A673 (cell line): ENCODE results near the gene CSTPP1. TPM values are rescaled to one million over a fixed set of nuclear protein-coding genes. Genes with fewer than 3 reads are reported as not detected.

Source experiments
- BruUV-seq: library from RNA; stranded (reverse); fragments of 400-500 nt; replicated peaks from 2 replicates; lab custom pipeline; 2021; lab: Mats Ljungman, UMichigan
- CTCF ChIA-PET: fragments of 300-600 bp; sonication (Branson Sonifier 250); formaldehyde crosslinking; loops from one replicate; lab custom pipeline; 2022; ENCODE audit warnings: antibody characterized with exemption; lab: Charles Lee
- POLR2A ChIA-PET: fragments of 300-600 bp; sonication (Branson Sonifier 250); formaldehyde crosslinking; loops from one replicate; lab custom pipeline; 2022; ENCODE audit warnings: antibody characterized with exemption; ENCODE audit not compliant: low non-redundant PET; lab: Charles Lee
- DNase-seq: peaks from one replicate; pipeline ENCODE4 v3.0.0-alpha.2; 2015; ENCODE audit warnings: low spot score
- H3K27ac ChIP-seq: fragments of 200-600 bp; sonication (generic); 2 replicates; pipeline ENCODE4 v1.5.1; 2016; ENCODE audit warnings: mixed run types, low read depth, mild to moderate bottlenecking, mixed read lengths, antibody characterized with exemption, low read length; ENCODE audit not compliant: poor library complexity, severe bottlenecking
- H3K27me3 ChIP-seq: fragments of 200-600 bp; sonication (generic); replicated peaks from 2 replicates; pipeline ENCODE4 v1.6.1; 2017; ENCODE audit warnings: mixed run types, low read depth, mild to moderate bottlenecking, mixed read lengths, antibody characterized with exemption, low read length; ENCODE audit not compliant: insufficient read depth, poor library complexity
- H3K36me3 ChIP-seq: fragments of 200-600 bp; sonication (generic); 2 replicates; pipeline ENCODE4 v1.6.1; 2016; ENCODE audit warnings: mixed run types, mild to moderate bottlenecking, mixed read lengths, antibody characterized with exemption, low read length; ENCODE audit not compliant: insufficient read depth, poor library complexity, severe bottlenecking
- H3K4me1 ChIP-seq: fragments of 200-600 bp; sonication (generic); 2 replicates; pipeline ENCODE4 v1.6.1; 2017; ENCODE audit warnings: mixed run types, mild to moderate bottlenecking, mixed read lengths, antibody characterized with exemption, low read length; ENCODE audit not compliant: insufficient read depth, poor library complexity, severe bottlenecking
- H3K4me3 ChIP-seq: fragments of 200-600 bp; sonication (generic); 2 replicates; pipeline ENCODE4 v1.5.1; 2016; ENCODE audit warnings: low read depth, mixed run types, mild to moderate bottlenecking, mixed read lengths, low read length; ENCODE audit not compliant: poor library complexity, severe bottlenecking
- H3K9me3 ChIP-seq: fragments of 200-600 bp; sonication (generic); 2 replicates; pipeline ENCODE4 v1.6.1; 2016; ENCODE audit warnings: mixed run types, low read depth, mild to moderate bottlenecking, mixed read lengths, antibody characterized with exemption, low read length; ENCODE audit not compliant: poor library complexity, severe bottlenecking
- EZH2 ChIP-seq: fragments of 200-600 bp; sonication (generic); IDR thresholded peaks from 2 replicates; pipeline ENCODE4 v1.6.1; 2017; ENCODE audit warnings: borderline replicate concordance, low read depth, mild to moderate bottlenecking, mixed read lengths, antibody characterized with exemption, low read length; ENCODE audit not compliant: poor library complexity, severe bottlenecking
- intact Hi-C: fragments of 100-400 bp; cut with micrococcal nuclease; formaldehyde crosslinking; loops from one replicate; pipeline ENCODE4 v1.10.0; 2022; ENCODE audit not compliant: unreplicated experiment
- total RNA-seq: library from RNA; stranded (reverse); gene quantifications from 2 replicates; pipeline ENCODE4 v1.2.3, GENCODE V29; 2021
- TF ChIP-seq, protein P1 (sequence below): fragments of 300-800, 200-600 bp; sonication (generic); conservative IDR thresholded peaks from 2 replicates; pipeline ENCODE4 v1.5.1; 2017; ENCODE audit warnings: low read depth, mild to moderate bottlenecking, antibody characterized with exemption, low read length, moderate library complexity, mixed read lengths

The CSTPP1 gene
- total RNA-seq, 1 experiment from 2014 or later = 79.3 TPM

DNA sequence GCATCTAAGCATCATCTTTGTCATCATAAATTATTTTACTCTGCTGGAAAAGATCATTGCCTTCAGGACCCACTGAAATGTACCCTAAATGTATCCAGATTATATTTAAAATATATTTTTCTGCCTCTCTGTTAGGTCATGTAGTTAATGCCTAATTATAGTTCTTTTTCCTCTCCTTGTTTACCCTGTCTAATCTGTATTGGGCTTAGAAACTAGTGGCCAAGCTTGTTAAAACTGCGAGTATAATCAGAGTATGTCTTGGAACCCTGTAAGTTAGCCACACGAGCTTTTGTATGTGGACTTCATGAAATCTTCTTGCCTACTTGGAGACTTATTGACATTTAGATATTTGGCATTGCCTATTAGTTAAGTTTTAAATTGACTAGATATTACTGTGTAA, 184.5 kb downstream of the CSTPP1 start:
- no peaks in the 10 kb centered on the region for H3K9me3 ChIP-seq
- no peaks in the 10 kb centered on the region for H3K4me1 ChIP-seq
- intact Hi-C loops = no loop called here
- no peak overlapping the region for H3K27ac ChIP-seq
- H3K4me3 ChIP-seq = no peak overlapping the region
- H3K27me3 ChIP-seq = no peaks in the 10 kb centered on the region
- ChIA-PET POLR2A (no interaction called here), CTCF (no interaction called here)
- no peaks in the 10 kb centered on the region for H3K36me3 ChIP-seq
- TF ChIP-seq, protein P1, sequence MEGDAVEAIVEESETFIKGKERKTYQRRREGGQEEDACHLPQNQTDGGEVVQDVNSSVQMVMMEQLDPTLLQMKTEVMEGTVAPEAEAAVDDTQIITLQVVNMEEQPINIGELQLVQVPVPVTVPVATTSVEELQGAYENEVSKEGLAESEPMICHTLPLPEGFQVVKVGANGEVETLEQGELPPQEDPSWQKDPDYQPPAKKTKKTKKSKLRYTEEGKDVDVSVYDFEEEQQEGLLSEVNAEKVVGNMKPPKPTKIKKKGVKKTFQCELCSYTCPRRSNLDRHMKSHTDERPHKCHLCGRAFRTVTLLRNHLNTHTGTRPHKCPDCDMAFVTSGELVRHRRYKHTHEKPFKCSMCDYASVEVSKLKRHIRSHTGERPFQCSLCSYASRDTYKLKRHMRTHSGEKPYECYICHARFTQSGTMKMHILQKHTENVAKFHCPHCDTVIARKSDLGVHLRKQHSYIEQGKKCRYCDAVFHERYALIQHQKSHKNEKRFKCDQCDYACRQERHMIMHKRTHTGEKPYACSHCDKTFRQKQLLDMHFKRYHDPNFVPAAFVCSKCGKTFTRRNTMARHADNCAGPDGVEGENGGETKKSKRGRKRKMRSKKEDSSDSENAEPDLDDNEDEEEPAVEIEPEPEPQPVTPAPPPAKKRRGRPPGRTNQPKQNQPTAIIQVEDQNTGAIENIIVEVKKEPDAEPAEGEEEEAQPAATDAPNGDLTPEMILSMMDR = no peak
- no peak for TF ChIP-seq EZH2
- no TSS peak for BruUV-seq
- no peak for DNase-seq

DNA sequence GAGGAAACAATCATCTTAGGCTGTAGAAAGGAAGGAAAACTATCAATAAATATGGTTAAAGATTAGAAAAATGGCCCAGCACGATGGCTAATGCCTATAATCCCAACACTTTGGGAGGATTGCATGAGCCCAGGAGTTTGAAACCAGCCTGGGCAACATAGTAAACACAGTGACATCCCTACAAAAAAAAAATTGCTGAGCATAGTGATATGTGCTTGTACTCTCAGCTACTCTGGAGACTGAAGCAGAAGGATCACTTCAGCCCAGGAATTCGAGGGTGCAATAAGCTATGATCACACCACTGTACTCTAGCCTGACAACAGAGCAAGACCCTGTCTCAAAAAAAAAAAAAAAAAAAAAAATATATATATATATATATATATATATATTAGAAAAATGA, 185.2 kb downstream of the CSTPP1 start:
- H3K27ac ChIP-seq = no peak overlapping the region
- no peaks in the 10 kb centered on the region for H3K36me3 ChIP-seq
- no peak for DNase-seq
- ChIA-PET POLR2A (no interaction called here), CTCF (no interaction called here)
- no peaks in the 10 kb centered on the region for H3K9me3 ChIP-seq
- no peaks in the 10 kb centered on the region for H3K27me3 ChIP-seq
- H3K4me1 ChIP-seq = no peaks in the 10 kb centered on the region
- TF ChIP-seq, protein P1 = no peak
- no peak for TF ChIP-seq EZH2
- no peak overlapping the region for H3K4me3 ChIP-seq
- no TSS peak for BruUV-seq
- intact Hi-C loops = no loop called here

DNA sequence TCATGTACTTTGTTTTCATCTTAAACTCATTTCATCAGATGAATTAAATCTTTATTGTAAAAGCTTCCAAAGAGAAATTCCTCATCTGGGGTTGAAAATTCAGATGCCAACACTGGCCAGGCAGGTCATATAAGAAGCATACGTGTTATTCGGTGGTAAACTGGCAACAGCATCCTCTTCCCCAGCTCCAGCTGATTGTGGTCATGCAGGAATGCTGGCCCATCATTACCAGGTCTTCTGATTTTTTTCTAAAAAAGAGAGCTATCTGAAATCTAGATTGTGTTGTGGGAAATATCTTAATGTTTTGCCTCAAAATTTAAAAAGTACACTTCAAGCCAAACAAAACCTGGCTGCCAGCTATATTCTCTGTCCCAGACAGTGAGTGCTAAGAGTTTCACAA, 186.5 kb downstream of the CSTPP1 start:
- intact Hi-C loops = no loop called here
- no peaks in the 10 kb centered on the region for H3K27me3 ChIP-seq
- CTCF ChIA-PET = interaction anchor here (1.0 kb wide), 1 partner anchor 30 kb away, joined by 4 read pairs; no protein-coding TSS in a partner anchor
- BruUV-seq = no TSS peak
- POLR2A ChIA-PET = no interaction called here
- TF ChIP-seq EZH2 = no peak
- TF ChIP-seq, protein P1 = no peak
- H3K9me3 ChIP-seq = no peaks in the 10 kb centered on the region
- no peaks in the 10 kb centered on the region for H3K4me1 ChIP-seq
- no peak overlapping the region for H3K4me3 ChIP-seq
- H3K27ac ChIP-seq = no peak overlapping the region
- no peaks in the 10 kb centered on the region for H3K36me3 ChIP-seq
- no peak for DNase-seq
